HG02588 (cell line): ENCODE data around the gene LRRC36.
"Not testable (repeated sequence)": the region's sequence is repeated elsewhere in the genome, so short reads cannot be mapped to it uniquely, and the experiment has no call there.

Experiments
- ATAC-seq: cut with Tn5 transposase; IDR thresholded peaks from one replicate; pipeline ENCODE4 v1.9.1; 2021; ENCODE audit warnings: mild to moderate bottlenecking, moderate library complexity; ENCODE audit not compliant: unreplicated experiment

The LRRC36 gene

GRCh38 chr16:67339453-67339852 is 12.8 kb downstream of the LRRC36 start:
- no peak for ATAC-seq

DNA sequence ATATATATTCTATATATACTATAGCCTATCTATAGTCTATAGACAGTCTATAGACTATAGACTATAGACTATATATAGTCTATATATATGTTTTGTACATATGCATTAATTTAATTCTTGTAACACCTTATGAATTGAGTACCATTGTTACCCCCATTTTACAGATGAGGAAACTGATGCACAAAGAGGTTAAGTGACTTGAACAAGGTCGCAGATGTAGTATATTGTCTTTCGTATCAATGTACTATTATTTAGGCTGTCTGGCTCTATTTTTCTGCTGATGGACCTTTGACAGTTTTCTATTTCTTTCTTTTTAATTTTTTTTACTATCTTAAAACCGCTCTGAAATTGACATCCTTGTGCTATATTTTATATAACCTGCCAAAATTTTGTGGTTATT is 14.6 kb downstream of the LRRC36 start:
- ATAC-seq: no peak

DNA sequence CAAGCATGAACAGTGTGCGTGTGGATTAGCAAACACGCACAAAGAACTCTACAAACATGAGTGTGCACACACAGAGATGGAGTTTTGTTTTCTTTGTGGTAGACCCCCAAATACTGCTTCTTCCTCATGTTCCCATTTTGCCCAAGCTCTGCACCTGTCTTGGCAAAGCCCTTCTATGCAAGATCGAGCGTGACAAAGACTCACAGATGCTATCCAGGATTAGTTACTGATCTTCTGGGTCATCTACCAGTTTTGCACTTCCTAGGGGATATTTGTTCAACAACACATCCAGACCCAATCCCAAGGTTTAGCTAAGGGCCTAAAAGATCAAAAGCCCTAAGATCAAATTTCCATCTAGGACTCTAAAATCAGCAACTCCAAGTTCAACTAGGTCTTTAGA is 16.0 kb downstream of the LRRC36 start:
- ATAC-seq: no peak

DNA sequence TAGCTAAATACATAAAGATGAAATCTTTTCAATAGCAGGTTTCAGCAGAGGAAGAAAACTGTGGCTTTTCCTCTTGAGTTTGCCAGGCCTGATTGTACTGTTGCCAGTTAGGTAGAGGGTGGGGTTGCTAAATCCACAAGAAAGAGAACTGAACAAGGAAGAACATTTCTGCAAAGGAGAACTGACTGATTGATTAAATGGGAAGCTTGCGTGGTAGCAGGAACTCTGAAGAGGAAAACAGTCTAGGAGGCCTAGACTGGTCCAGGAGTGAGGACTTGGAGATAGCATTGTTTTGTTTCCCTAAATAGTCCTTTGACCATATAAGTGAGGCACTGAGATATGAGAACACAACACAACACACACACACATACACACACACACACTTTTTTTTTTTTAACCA is 18.8 kb downstream of the LRRC36 start:
- no peak for ATAC-seq

- no peak for ATAC-seq
These were observed 19.7 kb downstream of the LRRC36 start for GRCh38 chr16:67346341-67346740.

GRCh38 chr16:67349172-67349571 is 22.6 kb downstream of the LRRC36 start:
- ATAC-seq: no peak

GRCh38 chr16:67350324-67350723 is 23.7 kb downstream of the LRRC36 start:
- ATAC-seq: no peak

GRCh38 chr16:67352463-67352862 is 25.8 kb downstream of the LRRC36 start:
- not testable (repeated sequence) for ATAC-seq

GRCh38 chr16:67356396-67356795 is 29.8 kb downstream of the LRRC36 start:
- no peak for ATAC-seq

DNA sequence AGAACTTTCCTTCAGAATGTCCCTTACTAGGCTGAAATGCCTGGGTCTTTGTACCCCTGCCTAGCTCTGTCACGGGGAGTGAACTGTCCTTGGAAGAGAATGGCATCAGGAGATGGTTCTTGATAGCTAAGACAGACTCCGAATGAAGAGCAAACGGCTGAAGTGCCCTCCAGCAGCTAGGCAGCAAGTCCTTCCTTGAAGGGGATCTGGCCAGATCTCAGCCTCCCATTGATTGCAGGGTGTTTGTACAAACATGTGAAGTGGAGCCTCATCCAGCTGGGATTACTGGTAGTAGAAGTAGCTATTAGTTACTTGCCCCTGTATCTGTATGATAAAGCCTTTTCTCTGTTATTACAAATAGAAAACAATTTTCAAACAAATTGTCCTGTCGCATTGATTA is 30.9 kb downstream of the LRRC36 start:
- ATAC-seq: no peak

DNA sequence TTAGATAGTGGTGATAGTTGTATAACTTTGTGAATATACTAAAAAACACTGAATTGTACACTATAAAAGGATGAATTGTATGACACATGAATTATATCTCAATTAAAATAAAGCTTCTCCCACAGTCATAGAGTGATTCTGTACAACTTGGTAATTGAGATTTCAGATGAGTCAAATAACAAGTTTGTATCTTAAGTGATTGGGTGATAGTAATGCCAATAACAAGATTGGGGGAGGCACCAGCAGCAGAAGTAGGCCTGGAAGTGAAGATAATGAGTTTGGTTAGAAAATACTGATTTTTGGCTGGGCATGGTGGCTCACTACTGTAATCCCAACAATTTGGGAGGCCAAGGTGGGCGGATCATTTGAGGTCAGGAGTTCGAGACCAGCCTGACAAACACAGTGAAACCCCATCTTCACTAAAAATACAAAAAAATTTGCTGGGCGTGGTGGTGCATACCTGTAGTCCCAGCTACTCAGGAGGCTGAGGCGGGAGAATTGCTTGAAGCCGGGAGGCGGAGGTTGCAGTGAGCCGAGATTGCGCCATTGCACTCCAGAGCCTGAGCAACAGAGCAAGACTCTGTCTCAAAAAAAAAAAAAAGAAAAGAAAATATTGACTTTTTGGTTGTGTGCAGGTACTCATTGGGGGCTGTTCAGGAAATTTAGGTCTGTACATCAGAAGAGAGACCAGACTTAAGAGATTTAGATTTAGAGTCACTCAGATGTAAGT is 33.1 kb downstream of the LRRC36 start:
- not testable (repeated sequence) for ATAC-seq

GRCh38 chr16:67361038-67361437 is 34.4 kb downstream of the LRRC36 start:
- no peak for ATAC-seq

- ATAC-seq: no peak
These were observed 38.1 kb downstream of the LRRC36 start for GRCh38 chr16:67364600-67365235.

DNA sequence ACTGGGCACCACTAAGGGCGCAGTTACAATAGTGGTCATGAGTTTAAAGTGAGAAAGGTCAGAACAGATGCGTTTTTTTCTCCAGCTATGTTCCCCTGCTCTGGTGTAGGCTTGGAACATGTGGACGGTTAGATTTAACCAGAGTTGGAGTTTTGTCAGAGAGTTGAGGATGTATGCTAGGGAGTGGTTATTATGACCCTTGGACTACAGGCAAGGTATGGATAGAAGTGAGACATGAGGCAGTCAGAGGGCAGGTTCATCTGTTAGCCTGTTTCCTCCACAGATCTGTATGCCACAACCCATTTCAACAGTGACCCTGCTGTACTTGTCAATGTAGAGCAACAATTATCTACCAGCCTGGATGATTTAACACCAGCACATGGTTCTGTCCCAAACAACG is 44.0 kb downstream of the LRRC36 start:
- ATAC-seq: no peak

DNA sequence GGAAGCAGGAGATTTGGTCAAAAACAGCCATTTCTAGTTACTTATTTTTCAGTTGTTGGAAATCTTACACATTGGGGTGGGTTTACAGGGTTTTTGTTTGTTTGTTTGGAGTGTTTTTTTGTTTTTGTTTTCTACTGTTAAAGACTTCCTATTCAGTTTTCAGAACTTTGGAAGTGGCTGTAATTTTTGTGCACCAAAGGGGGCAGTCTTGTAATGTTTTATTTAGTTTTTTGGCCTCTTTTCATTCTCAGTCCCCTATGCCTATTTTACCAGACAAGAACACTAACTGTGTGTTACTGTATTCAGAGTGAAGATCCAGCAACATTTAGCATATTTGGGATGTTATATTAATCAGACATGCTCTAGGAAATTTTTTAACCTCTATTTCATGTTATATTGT is 46.0 kb downstream of the LRRC36 start:
- ATAC-seq: no peak

DNA sequence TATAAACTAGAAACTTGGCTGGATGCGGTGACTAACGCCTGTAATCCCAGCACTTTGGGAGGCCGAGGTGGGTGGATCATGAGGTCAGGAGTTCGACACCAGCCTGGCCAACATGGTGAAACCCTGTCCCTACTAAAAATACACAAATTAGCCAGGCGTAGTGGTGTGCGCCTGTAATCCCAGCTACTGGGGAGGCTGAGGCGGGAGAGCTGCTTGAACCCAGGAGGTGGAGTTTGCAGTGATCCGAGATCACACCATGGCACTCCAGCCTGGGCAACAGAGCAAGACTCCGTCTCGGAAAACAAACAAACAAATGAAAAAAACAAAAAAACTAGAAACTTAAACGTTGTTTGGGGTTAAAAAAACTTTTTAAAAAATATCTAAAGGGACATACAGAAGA is 49.4 kb downstream of the LRRC36 start:
- not testable (repeated sequence) for ATAC-seq

GRCh38 chr16:67378642-67379041 is 52.0 kb downstream of the LRRC36 start:
- ATAC-seq: no peak

- ATAC-seq: no peak
These were observed 56.7 kb downstream of the LRRC36 start for GRCh38 chr16:67383284-67383683.

- ATAC-seq: no peak
These were observed 58.3 kb downstream of the LRRC36 start for GRCh38 chr16:67384778-67385510.

- no peak for ATAC-seq
These were observed 60.3 kb downstream of the LRRC36 start for GRCh38 chr16:67386861-67387455.

- ATAC-seq: no peak
These were observed 61.0 kb downstream of the LRRC36 start for GRCh38 chr16:67387479-67388079.
